IPS DF 4.7 (cell line): ENCODE results near the gene INSIG2.

ENCODE experiments used
- DNase-seq: peaks from one replicate; pipeline ENCODE4 v3.0.0-alpha.2; 2013; ENCODE audit warnings: low spot score; ENCODE audit errors: extremely low read depth

The INSIG2 gene

GRCh38 chr2:118127250-118127649 lies 39.0 kb downstream of the INSIG2 start:
- no peak for DNase-seq

- DNase-seq = no peak
These were observed 40.6 kb downstream of the INSIG2 start for GRCh38 chr2:118128826-118129225.

GRCh38 chr2:118130385-118130784 lies 42.1 kb downstream of the INSIG2 start:
- DNase-seq = no peak

GRCh38 chr2:118131771-118132170 lies 43.5 kb downstream of the INSIG2 start:
- no peak for DNase-seq

GRCh38 chr2:118133916-118134315 lies 45.6 kb downstream of the INSIG2 start:
- DNase-seq = no peak

GRCh38 chr2:118134650-118135049 lies 46.4 kb downstream of the INSIG2 start:
- no peak for DNase-seq

- no peak for DNase-seq
These were observed 56.9 kb downstream of the INSIG2 start for GRCh38 chr2:118145207-118145606.

- no peak for DNase-seq
These were observed 57.5 kb downstream of the INSIG2 start for GRCh38 chr2:118145806-118146205.

- DNase-seq = no peak
These were observed 58.3 kb downstream of the INSIG2 start for GRCh38 chr2:118146315-118147283.

- no peak for DNase-seq
These were observed 59.9 kb downstream of the INSIG2 start for GRCh38 chr2:118148133-118148532.

- DNase-seq = no peak
These were observed 60.5 kb downstream of the INSIG2 start for GRCh38 chr2:118148809-118149208.

- DNase-seq = no peak
These were observed 62.0 kb downstream of the INSIG2 start for GRCh38 chr2:118150294-118150693.

- DNase-seq = no peak
These were observed 63.6 kb downstream of the INSIG2 start for GRCh38 chr2:118151831-118152230.

GRCh38 chr2:118153433-118153832 lies 65.2 kb downstream of the INSIG2 start:
- DNase-seq = no peak

- DNase-seq = no peak
These were observed 65.9 kb downstream of the INSIG2 start for GRCh38 chr2:118154176-118154575.
